HG03159 (cell line): Measurements from ENCODE around the gene RPS6KL1.
"Not testable (repeated sequence)": the region's sequence is repeated elsewhere in the genome, so short reads cannot be mapped to it uniquely, and the experiment has no call there.

Experiments used
- ATAC-seq: cut with Tn5 transposase; IDR thresholded peaks from one replicate; pipeline ENCODE4 v1.9.1; 2021; ENCODE audit warnings: mild to moderate bottlenecking, moderate library complexity; ENCODE audit not compliant: unreplicated experiment

RPS6KL1 gene

DNA sequence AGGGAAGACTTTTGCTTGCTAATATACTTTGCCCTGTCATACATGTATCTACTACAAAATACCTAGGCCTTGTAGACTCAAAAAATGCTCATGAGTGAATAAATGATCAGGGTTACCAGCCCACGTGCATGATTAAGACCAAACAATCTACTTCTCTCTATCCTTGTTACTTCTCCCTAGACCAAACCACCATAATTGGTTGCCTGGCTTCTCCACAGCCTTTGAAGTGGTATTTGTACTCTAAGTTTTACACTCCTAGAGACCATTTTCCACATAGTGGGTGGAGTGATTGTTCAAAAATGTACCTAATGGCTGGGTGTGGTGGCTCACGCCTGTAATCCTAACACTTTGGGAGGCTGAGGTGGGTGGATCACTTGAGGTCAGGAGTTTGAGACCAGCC, 14.1 kb upstream of the RPS6KL1 start:
- ATAC-seq: no peak

- ATAC-seq: no peak
Observed at GRCh38 chr14:74936731-74937130, 13.7 kb upstream of the RPS6KL1 start.

DNA sequence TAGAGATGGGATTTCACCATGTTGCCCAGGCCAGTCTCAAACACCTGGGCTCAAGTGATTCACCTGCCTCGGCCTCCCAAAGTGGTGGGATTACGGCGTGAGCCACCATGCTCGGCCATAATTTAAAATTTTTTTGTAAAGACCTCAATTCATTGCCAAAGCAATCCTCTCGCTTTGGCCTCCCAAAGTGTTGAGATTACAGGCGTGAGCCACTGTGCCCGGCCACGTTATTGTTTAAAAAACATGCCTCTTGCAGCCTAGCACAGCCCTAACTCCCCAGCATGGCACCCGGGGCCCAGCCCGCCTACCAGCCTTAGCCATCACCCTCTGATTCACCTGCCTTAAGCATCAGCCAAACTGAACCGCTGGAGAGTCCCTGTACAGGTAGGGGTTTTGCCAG, 13.1 kb upstream of the RPS6KL1 start:
- no peak for ATAC-seq

DNA sequence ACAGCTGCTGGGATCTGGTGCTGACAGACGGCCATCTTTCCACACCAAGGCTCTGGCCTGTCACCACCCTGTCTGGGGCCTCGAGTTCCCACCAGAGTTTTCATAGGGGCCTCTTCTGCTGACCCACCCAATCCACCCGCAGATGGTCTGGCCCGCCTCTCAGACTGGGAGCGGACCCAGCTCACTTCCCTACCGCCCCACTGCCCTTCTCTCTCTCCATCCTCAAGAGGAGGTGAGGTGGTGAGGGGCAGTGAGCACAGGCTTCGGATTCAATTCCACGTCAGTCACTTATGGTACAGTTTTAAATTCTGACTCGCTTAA, 12.3 kb upstream of the RPS6KL1 start:
- ATAC-seq: no peak

GRCh38 chr14:74934476-74935359, 11.7 kb upstream of the RPS6KL1 start:
- ATAC-seq: no peak

DNA sequence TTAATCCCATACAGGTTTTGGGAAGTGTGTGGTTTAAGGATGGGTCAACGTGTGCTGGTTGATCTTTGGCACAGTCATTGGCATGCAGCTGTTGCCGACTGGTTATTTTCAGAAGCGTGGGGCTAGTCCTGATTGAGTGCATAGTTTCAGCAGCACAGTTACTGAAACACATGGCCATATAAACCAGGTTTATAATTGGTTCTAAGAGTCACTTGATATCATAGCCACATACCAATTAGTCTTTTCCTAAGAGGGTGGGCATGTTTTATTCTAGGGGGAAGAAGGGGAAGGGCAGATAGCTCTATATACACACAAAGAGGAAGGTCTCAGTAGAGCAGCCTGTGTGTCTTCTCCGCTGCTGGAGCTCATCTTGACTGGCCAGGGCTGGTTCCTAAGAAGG, 11.0 kb upstream of the RPS6KL1 start:
- ATAC-seq: no peak

DNA sequence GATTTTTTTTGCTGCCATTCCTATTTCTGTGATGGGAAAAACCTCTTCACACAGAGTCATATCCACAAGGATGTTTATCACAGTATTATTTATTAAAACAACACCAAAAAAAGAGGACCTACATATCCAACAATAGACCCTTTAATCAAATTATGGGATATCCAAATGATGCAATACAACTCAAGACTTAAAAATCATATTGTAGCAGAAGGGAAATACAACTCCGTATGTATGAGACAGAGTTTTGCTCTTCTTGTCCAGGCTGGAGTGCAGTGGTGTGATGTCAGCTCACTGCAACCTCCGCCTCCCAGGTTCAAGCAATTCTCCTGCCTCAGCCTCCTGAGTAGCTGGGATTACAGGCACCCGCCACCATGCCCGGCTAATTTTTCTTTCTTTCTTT, 9.9 kb upstream of the RPS6KL1 start:
- not testable (repeated sequence) for ATAC-seq

DNA sequence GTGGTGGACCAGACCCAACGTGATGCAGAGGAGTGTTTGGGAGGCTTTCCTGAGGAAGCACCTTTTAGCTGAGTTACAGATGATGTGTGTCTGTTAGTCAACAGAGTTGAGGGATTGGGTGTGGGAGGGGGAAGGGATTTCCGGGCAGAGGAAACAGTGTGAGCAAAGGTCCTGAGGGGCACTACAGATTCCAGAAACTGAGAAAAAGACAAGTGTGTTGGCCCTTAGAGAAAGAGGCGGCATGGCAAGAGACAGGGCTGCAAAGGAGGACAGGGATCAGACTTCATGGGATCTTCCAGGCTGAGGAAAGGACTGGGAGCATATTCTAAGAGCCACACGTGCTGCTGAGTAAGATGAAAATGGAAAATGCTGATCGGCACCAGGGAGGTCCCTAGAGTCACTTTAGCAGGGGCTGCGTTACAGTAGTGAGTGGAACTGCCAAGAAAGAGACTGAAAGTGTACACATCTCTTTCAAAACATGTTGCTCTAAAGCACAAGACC, 9.4 kb upstream of the RPS6KL1 start:
- ATAC-seq: no peak

DNA sequence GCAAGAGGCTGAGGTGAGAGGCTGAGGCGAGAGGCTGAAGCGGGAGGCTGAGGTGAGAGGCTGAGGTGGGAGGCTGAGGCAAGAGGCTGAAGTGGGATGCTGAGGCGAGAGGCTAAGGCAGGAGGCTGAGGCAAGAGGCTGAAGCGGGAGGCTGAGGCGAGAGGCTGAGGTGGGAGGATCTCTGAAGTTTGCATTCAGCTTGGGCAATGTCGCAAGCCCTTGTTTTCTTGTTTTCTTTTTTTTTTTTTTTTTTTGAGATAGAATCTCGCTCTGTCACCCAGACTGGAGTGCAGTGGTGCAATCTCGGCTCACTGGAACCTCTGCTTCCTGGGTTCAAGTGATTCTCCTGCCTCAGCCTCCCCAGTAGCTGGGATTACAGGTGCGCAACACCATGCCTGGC, 8.7 kb upstream of the RPS6KL1 start:
- not testable (repeated sequence) for ATAC-seq

- ATAC-seq: no peak
Observed at GRCh38 chr14:74929242-74929641, 6.2 kb upstream of the RPS6KL1 start.

DNA sequence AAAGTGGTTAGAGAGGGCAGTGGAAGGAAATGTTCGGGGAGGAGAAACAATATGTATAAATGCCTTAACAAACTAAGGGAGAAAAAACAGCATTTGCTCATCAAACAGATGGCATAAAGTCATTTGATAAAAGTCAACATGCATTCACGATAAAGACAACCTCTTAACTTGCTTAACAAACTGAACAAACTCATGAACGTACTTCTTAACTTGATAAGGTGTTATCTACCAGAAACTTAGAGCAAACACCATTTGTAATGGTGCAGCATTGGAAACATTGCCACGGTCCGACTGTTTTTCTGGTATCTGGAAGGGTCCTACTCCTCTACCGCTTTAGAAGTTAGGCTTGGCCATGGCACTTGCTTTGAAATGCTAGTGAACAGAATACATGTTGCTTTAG, 4.2 kb upstream of the RPS6KL1 start:
- ATAC-seq: no peak

DNA sequence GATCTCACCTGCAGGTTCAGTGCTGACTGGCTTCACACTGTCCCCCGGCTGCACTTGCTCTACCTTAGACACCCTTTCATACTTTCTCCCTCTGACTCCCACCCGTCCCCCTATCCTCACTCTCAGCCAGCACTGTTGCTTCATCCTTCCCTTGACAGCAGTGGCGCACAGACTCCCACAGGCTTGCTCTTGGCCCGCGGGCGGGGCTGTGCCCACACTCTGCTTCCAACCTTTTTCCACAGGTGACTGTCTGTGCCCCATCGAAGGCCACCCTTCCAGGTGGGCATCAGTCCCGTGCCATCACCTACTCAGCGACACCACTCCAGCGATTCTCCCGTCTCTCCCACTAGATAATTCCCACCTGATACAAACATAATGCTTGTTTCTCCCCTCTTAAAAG, 1.0 kb upstream of the RPS6KL1 start:
- ATAC-seq: no peak

DNA sequence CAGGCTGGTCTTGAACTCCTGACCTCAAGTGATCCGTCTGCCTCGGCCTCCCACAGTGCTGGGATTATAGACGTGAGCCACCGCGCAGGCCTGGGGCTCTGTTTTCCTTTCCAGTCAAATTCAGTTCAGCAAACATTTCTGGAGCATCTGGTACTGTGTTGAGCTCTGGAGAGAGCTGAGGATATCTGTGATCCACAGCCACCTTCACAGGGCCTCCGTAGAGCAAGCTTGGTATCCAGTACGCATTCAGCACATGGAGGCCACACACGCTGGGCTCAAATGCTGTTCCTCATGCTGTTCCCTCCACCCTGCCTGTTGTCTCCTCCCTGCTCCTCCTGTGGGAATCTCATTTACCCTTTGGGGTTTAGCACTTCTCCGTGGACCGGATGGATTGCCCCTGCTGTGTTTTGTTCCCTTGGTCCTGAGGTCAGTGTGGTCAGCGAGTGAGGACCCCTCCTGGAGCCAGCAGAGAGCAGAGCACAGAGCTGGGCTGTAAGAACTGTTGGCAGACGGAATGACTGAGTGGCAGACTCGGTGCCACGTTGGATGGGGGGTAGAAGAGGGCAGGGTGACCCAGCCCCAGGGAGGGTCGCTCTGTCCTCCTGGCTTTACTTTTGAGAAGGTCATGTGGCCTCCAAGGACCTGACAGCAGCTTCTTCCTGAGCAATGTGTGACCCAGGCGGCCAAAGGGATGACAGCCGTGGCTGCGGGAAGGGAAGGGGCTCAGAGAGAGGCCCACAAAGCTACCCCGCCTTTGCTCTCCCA, 891 bp downstream of the RPS6KL1 start:
- no peak for ATAC-seq

- ATAC-seq: no peak
Observed at GRCh38 chr14:74921053-74921620, 1.9 kb downstream of the RPS6KL1 start.

GRCh38 chr14:74920281-74920680, 2.8 kb downstream of the RPS6KL1 start:
- no peak for ATAC-seq

GRCh38 chr14:74919421-74920165, 3.5 kb downstream of the RPS6KL1 start:
- ATAC-seq: no peak

- no peak for ATAC-seq
Observed at GRCh38 chr14:74918380-74918779, 4.7 kb downstream of the RPS6KL1 start.

DNA sequence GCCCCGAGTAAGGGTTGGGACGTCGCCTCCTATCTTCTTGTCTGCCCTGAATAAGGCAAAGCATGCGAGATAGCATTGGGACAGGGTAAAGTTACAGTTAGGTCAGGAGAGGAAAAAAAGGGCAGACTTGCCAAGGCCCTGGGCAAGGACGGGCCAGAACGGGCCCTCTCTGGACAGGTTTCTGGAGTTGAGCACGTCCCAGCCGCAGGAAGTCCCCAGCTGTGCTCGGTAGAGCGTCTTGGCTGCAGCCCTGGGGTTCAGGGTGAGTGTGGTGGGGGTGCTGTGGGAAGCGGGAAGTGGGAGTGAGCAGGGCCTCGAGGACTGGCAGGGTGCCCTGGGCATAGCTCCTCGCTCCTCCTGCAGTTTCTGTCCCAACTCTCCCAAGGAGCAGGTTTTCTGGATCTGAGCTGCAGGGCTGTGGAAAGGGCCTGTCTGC, 5.4 kb downstream of the RPS6KL1 start:
- no peak for ATAC-seq

DNA sequence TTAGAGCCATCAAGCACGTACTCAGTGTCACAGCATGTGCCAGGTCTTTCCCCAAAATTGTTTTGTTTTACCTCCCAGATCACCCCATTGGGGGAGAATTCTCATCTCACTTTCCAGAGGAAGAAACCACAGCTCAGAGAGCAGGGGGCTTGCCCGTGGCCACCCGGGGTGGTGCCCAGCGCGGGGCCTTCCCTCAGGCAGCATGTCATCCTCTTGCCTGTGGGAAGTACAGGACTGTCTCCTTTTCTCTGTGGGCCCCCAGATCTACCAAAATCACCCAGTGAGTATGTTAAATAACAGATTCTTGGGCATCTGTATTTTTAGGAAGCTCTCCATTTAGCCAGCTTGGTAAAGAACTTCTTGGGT, 5.9 kb downstream of the RPS6KL1 start:
- ATAC-seq: no peak

- ATAC-seq: no peak
Observed at GRCh38 chr14:74915826-74916225, 7.2 kb downstream of the RPS6KL1 start.

DNA sequence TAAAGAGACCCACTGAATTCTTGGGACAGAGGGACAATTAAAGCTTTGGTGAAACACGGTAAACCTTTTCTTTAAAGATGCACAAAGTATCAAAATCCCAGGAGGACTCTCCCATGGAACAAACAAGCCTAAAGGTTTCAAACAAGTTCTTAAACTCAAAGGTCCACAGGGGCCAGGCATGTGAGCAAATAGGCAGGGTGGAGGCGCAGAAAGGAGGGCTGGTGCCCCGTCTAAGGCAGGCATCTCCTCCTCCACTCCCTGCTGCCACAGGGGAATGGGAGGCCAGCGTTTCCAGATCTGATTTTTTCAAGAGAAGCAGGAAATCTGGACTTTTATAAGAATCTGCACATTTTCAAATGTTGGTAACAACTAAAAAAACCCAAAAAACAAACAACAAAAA, 7.6 kb downstream of the RPS6KL1 start:
- no peak for ATAC-seq
